Forelimb muscle (tissue), 1 donor: ENCODE results near the gene GPD1. TPM values are rescaled to one million over a fixed set of nuclear protein-coding genes. Genes with fewer than 3 reads are reported as not detected.
"Not testable (repeated sequence)": the region's sequence is repeated elsewhere in the genome, so short reads cannot be mapped to it uniquely, and the experiment has no call there.

Experiments used
- DNase-seq: peaks from one replicate; pipeline ENCODE4 v3.0.0-alpha.2; 2013; ENCODE audit warnings: low read depth
- polyA plus RNA-seq: library from polyadenylated mRNA; unstranded; fragments of 120-200 nt; gene quantifications from one replicate; pipeline ENCODE4 v1.2.1, GENCODE V29; 2013; ENCODE audit not compliant: insufficient read length

Gene GPD1
- polyA plus RNA-seq, 1 donor = 68.2 TPM

DNA sequence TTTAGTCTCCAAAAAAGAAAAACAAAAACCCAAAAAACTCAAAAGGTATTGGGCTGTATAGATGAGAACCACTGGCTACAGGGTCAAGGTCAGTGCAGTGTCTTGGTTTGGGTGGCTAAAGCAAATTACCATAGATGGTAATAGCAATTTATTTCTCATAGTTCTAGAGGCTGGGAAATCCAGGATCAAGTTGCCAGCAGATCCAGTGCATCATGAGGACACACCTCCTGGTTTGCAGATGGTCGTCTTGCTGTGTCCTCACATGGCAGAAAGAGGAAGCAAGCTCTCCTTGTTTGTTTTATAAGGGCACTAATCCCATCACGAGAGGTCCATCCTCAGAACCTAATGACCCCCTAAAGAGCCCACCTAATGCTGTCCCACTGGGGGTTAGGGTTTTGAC lies 19.4 kb downstream of the GPD1 start:
- no peak for DNase-seq

DNA sequence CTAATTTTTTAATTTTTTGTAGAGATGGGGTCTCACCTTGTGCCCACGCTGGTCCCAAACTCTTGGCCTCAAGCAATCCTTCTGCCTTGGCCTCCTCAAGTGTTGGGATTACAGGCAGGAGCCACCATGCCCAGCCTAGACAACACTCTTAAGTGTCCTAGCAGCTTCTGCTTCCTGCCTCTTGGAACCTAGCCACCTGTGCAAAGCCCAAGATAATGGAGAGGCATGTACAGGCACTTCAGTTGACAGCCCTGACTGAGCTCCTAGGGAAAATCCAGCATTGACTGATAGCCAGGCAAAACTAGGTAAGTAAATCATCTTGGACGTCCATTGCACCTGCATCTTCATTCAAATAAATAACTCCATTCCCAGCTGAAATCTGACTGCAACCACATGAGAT lies 23.7 kb downstream of the GPD1 start:
- DNase-seq = no peak

DNA sequence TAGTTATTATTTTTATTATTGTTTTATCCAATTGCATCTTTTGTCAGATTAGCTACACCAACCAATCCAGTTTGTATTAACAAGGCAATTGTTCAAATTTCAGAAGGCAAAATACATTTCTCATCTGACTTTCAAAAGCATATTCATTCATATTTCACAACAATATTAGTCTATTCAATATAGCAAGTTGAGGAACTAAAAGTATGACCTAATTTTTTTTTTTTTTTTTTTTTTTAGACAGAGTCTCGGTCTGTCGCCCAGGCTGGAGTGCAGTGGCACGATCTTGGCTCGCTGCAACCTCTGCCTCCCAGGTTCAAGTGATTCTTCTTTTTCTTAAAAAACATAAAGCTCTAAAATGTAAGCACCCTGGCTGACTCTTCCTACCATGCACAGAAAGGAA lies 25.5 kb downstream of the GPD1 start:
- DNase-seq = no peak

DNA sequence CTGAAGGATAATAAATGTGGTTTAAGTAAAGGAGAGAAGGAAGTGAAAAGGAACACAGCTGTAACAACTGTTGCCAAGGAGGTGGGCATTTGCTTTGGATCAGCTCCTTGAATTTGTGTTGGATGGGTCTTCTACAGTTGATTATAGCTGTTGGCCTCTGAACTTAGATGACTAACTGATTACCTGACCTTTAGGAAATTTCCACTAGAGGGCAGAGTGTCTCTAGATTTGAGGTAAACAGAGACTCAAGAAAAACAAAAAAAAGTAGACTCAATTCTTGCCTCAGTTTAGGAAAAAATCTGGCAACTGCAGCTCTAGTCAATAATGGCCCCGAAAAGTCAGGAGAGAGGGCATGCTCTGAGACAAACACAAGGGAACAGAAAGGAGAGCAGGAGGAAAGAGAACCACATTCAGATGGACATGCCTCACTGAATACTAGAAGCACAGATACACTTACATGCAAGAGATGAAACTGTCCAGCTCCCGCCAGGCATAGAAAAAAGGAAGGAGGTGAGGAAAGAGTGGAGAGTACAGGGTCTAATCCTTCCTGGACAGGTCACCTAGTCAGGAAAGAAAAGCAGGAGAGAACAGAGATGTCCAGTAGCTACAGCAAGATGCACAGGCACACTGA lies 28.8 kb downstream of the GPD1 start:
- no peak for DNase-seq

DNA sequence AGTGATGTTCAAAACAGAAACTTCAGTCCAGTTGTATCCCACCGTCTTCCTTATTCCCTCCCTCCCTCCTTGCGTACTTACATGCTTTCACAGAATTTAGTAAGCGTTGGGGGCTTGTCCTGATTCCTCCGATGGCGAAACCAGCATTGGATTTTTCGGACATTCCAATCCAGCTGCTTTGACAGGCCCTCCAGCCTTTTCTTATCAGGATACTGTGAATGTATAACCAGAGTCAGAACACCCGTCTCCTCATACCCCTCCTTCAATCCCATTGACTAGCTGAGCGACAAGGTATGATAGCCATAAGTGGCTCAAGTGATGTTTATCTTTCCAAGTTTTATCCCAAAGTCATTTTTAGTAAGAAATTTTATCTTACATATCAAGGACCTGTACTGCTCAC lies 39.2 kb downstream of the GPD1 start:
- DNase-seq = no peak

DNA sequence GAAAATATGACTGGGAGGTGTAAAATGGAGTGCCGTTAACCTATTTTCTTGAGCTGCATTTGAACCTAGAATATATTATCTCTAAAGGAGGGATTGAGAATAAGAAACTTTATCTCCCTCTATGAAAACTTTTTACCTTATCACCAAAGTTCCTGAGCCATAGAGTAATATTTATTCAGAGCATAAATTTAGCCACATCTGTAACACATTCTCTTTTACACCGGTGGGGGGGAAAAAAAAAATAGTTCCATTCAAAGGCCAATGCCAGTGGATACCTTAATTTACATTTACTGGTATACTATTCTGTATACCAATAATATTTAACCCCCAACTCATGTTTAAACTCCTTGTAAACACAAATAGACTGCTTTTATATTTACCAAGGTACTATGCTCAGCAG lies 41.6 kb downstream of the GPD1 start:
- no peak for DNase-seq

DNA sequence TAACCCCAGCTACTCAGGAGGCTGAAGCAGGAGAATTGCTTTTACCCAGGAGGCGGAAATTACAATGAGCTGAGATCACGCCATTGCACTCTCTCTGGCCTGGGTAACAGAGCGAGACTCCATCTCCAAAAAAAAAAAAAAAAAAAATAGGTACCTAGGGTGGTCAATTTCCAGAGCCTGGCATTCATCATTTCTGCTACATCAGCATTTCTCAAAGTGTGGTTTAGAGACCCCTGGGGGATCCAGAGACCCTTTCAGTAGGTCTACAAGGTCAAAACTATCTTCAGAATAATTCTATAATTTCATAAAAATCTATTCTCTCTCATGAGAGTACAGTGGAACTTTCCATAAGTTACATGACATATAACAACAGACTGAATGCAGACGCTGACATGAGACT lies 43.5 kb downstream of the GPD1 start:
- DNase-seq = no peak

DNA sequence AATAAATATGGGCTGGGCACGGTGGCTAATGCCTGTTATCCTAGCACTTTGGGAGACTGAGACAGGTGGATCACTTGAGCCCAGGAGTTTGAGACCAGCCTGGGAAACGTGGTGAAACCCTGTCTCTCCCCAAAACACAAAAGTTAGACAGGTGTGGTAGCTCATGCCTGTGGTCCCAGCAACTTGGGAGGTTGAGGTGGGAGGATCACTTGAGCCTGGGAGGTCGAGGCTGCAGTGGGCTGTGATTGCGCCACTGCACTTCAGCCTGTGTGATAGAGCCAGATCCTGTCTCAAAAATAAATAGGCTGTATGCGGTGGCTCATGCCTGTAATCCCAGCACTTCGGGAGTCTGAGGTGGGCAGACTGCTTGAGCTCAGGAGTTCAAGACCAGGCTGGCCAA lies 44.2 kb downstream of the GPD1 start:
- not testable (repeated sequence) for DNase-seq

DNA sequence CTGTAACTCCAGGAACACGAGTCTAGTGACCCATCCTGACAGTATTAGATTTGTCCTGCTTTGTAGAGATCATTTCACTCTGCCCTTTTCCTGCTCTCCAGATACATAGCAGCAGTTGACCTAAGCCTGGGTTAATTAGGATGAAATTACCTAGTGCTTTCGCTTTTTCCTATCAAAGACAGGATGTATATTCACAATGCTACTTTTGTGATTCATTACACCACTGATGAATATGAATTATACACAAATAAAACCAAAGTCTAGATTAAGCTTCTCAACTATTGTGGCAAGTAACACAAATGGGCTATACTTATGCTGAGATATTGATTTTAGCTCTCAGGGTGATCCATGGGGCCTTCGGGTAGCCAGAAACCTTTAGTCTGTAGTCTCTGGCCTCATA lies 45.5 kb downstream of the GPD1 start:
- DNase-seq = no peak

DNA sequence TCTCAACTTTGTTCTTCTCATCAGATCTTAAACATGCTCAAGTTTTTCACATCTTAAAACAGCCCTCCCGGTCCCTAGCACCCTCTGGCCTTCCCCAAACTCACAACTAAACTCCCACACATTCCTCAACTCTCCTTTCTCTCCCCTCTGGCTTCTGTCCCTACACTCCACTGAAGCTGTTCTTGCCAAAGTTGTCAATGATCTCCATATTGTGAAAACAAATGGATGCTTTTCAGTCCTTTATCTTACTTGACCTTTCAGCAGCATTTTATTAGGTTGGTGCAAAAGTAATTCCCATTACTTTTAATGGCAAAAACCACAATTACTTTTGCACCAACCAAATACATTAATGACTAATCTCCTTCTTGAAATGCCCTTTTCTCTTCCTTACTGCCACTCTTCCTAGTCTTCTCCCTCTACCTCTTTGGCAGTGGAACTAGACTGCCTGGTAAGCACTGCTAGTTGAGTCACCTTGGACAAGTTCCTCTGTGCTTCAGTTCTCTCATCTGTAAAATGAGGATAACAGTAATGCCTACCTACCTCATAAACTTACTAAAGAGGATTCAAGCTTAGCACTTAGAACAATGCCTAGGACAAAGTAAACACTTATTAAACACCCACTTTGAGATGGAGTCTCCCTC lies 47.4 kb downstream of the GPD1 start:
- DNase-seq = no peak

DNA sequence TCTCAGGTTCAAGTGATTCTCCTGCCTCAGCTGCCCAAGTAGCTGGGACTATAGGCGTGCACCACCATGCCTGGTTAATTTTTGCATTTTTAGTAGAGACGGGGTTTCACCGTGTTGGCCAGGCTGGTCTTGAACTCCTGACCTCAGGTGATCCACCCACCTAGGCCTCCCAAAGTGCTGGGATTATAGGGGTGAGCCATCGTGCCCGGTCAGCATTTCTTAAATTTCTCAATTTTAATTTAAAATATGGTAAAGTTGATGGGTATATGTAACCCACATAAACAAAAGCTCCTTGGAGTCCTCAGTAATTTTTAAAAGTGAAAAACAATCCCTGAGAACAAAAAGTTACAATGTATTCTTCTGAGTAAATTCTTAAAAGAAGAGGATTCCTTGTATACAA lies 51.1 kb downstream of the GPD1 start:
- DNase-seq = not testable (repeated sequence)

DNA sequence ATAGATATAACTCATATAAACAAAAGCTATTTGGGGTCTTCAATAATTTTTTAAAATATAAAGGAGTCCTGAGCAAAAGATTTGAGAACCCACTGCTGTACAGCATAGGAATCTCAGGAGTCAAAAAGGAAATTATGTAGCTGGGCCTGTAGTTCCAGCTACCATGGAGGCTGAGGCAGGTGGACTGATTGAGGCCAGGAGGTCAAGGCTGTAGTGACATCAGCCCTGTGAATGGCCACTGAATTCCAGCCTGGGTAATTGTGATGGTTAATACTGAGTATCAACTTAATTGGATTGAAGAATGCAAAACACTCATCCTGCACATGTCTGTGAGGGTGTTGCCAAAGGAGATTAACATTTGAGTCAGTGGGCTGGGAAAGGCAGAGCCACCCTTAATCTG lies 52.8 kb downstream of the GPD1 start:
- DNase-seq = no peak

DNA sequence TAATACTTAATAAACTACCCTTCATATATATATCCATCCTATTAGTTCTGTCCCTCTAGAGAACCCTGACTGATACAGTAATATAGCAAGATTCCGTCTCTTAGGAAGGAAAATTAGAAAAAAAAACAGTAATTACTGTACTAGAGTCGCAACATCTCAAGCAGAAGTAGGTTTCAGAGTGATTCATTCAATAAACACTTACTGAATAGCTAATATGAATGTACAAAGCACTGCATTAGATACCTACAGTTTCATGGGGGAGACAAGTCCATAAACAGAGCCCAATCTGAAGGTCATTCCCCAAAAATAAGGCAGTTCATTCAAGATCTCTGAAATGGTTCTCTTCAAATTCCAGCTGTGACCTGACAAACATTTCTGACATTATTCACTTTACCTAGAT lies 53.5 kb downstream of the GPD1 start:
- DNase-seq = no peak

DNA sequence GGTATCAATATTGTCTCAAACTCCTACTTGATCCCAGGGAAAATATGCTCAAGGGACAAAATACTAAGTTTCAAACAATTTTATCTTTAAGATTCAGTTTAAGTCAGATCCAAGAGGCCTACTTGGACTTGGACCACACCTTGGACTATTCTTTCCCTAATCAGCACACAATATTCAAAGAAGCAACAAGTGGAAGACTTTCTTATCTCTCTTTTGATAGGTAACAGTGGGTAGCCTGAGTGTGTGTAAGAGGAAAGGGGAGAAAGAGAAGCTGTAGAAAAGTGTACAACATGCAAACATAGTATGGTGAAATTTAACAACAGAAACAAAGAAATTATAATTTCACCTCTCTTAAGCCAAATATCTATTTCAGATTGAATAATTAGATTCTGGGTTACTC lies 56.8 kb downstream of the GPD1 start:
- DNase-seq = no peak

Other genes with a start within 250 kb of the GPD1 start
- 7.9 TPM for gene FAIM2, start 200.1 kb upstream of the GPD1 start, polyA plus RNA-seq
- not detected for gene AQP2, start 153.3 kb upstream of the GPD1 start, polyA plus RNA-seq
- 0.38 TPM for gene AQP5, start 142.1 kb upstream of the GPD1 start, polyA plus RNA-seq
- 0.14 TPM for gene AQP6, start 131.1 kb upstream of the GPD1 start, polyA plus RNA-seq
- gene RACGAP1, start 78.5 kb upstream of the GPD1 start, polyA plus RNA-seq = 20.7 TPM
- 9.1 TPM for gene ASIC1, start 46.4 kb upstream of the GPD1 start, polyA plus RNA-seq
- gene SMARCD1, start 18.7 kb upstream of the GPD1 start, polyA plus RNA-seq = 53.4 TPM
- 41.6 TPM for gene COX14, start 8.2 kb downstream of the GPD1 start, polyA plus RNA-seq
- 48.7 TPM for gene CERS5, start 63.4 kb downstream of the GPD1 start, polyA plus RNA-seq
- 116 TPM for gene LIMA1, start 179.5 kb downstream of the GPD1 start, polyA plus RNA-seq